Measurements from ENCODE around the gene LSM14A.
"Not testable (repeated sequence)": the region's sequence is repeated elsewhere in the genome, so short reads cannot be mapped to it uniquely, and the experiment has no call there.

LSM14A gene

GRCh38 chr19:34226036-34226435, 53.7 kb downstream of the LSM14A start:
- in situ Hi-C loops (cut with HindIII; ENCODE audit: low sequenced_read_pairs) = no loop called here

- in situ Hi-C loops (cut with HindIII; ENCODE audit: low sequenced_read_pairs) = no loop called here
Observed at GRCh38 chr19:34228347-34228746, 56.0 kb downstream of the LSM14A start.

GRCh38 chr19:34228762-34229161, 56.5 kb downstream of the LSM14A start:
- in situ Hi-C loops (cut with HindIII; ENCODE audit: low sequenced_read_pairs) = no loop called here

GRCh38 chr19:34229721-34230120, 57.4 kb downstream of the LSM14A start:
- in situ Hi-C loops (cut with HindIII; ENCODE audit: low sequenced_read_pairs) = loop anchor here (5.0 to 10.0 kb wide), 2 partner anchors 57 to 95 kb away; partner anchors contain the start of gene LSM14A

GRCh38 chr19:34230820-34231219, 58.5 kb downstream of the LSM14A start:
- in situ Hi-C loops (cut with HindIII; ENCODE audit: low sequenced_read_pairs) = loop anchor here (5.0 to 10.0 kb wide), 2 partner anchors 59 to 94 kb away; partner anchors contain the start of gene LSM14A

GRCh38 chr19:34231439-34231838, 59.1 kb downstream of the LSM14A start:
- in situ Hi-C loops (cut with HindIII; ENCODE audit: low sequenced_read_pairs) = loop anchor here (5.0 to 10.0 kb wide), 2 partner anchors 59 to 93 kb away; partner anchors contain the start of gene LSM14A

GRCh38 chr19:34232566-34233481, 60.5 kb downstream of the LSM14A start:
- in situ Hi-C loops (cut with HindIII; ENCODE audit: low sequenced_read_pairs) = loop anchor here (5.0 to 10.0 kb wide), 2 partner anchors 61 to 92 kb away; partner anchors contain the start of gene LSM14A

- in situ Hi-C loops (cut with HindIII; ENCODE audit: low sequenced_read_pairs) = loop anchor here (5.0 to 10.0 kb wide), 3 partner anchors 38 to 107 kb away; no protein-coding TSS in a partner anchor
Observed at GRCh38 chr19:34235425-34235940, 63.2 kb downstream of the LSM14A start.

GRCh38 chr19:34236035-34236987, 64.0 kb downstream of the LSM14A start:
- in situ Hi-C loops (cut with HindIII; ENCODE audit: low sequenced_read_pairs) = loop anchor here (5.0 to 10.0 kb wide), 3 partner anchors 39 to 106 kb away; no protein-coding TSS in a partner anchor

GRCh38 chr19:34237283-34237682, 65.0 kb downstream of the LSM14A start:
- in situ Hi-C loops (cut with HindIII; ENCODE audit: low sequenced_read_pairs) = loop anchor here (5.0 to 10.0 kb wide), 3 partner anchors 40 to 105 kb away; no protein-coding TSS in a partner anchor

- in situ Hi-C loops (cut with HindIII; ENCODE audit: low sequenced_read_pairs) = loop anchor here (5.0 to 10.0 kb wide), 3 partner anchors 41 to 104 kb away; no protein-coding TSS in a partner anchor
Observed at GRCh38 chr19:34237939-34238338, 65.6 kb downstream of the LSM14A start.

GRCh38 chr19:34241513-34242337, 69.4 kb downstream of the LSM14A start:
- in situ Hi-C loops (cut with HindIII; ENCODE audit: low sequenced_read_pairs) = no loop called here

GRCh38 chr19:34243138-34243875, 71.0 kb downstream of the LSM14A start:
- in situ Hi-C loops (cut with HindIII; ENCODE audit: low sequenced_read_pairs) = not testable (repeated sequence)

GRCh38 chr19:34243876-34244578, 71.7 kb downstream of the LSM14A start:
- in situ Hi-C loops (cut with HindIII; ENCODE audit: low sequenced_read_pairs) = no loop called here

- in situ Hi-C loops (cut with HindIII; ENCODE audit: low sequenced_read_pairs) = no loop called here
Observed at GRCh38 chr19:34244611-34245299, 72.5 kb downstream of the LSM14A start.

GRCh38 chr19:34246340-34246739, 74.0 kb downstream of the LSM14A start:
- in situ Hi-C loops (cut with HindIII; ENCODE audit: low sequenced_read_pairs) = no loop called here

GRCh38 chr19:34248941-34249340, 76.6 kb downstream of the LSM14A start:
- in situ Hi-C loops (cut with HindIII; ENCODE audit: low sequenced_read_pairs) = no loop called here

- in situ Hi-C loops (cut with HindIII; ENCODE audit: low sequenced_read_pairs) = not testable (repeated sequence)
Observed at GRCh38 chr19:34253167-34253566, 80.9 kb downstream of the LSM14A start.

All from endothelial cell of hepatic sinusoid (primary cell).